Effector CD8-positive, alpha-beta T cell (primary cell): Measurements from ENCODE around the gene KIF1A.
A peak's percentile ranks its signal among the peaks of the same experiment; 100 is the strongest.

Experiments used
- DNase-seq: peaks from one replicate; lab custom pipeline; 2025; lab: John Stamatoyannopoulos, UW
- total RNA-seq, 4 experiments: gene quantifications; one replicate each; lab custom pipeline; 2026; lab: John Stamatoyannopoulos, UW

KIF1A gene
- 0 to 3.4 (median 2.2) reads per million in 4 experiments for total RNA-seq

- DNase-seq: no peak
These were observed at the start of gene KIF1A for GRCh38 chr2:240819858-240820606. Gene KIF1A (minus strand): TSS chr2:240820219. CDS start chr2:240797752, 22,467 bp downstream.

- no peak for DNase-seq
These were observed 49.3 kb upstream of the KIF1A start for GRCh38 chr2:240869109-240869955.

GRCh38 chr2:240868286-240869108 lies 48.5 kb upstream of the KIF1A start, which contains the start of gene AGXT:
Gene AGXT (plus strand): TSS chr2:240868824. CDS start chr2:240868866, 42 bp downstream.
- no peak for DNase-seq

- DNase-seq: no peak
These were observed 45.4 kb upstream of the KIF1A start for GRCh38 chr2:240865391-240865790.

- DNase-seq: no peak
These were observed 44.5 kb upstream of the KIF1A start for GRCh38 chr2:240864475-240864874.

GRCh38 chr2:240861547-240861946 lies 41.5 kb upstream of the KIF1A start:
- DNase-seq: no peak

- DNase-seq: no peak
These were observed 38.9 kb upstream of the KIF1A start for GRCh38 chr2:240858871-240859270.

- no peak for DNase-seq
These were observed 38.3 kb upstream of the KIF1A start for GRCh38 chr2:240858321-240858720.

GRCh38 chr2:240857039-240858008 lies 37.3 kb upstream of the KIF1A start:
- no peak for DNase-seq

GRCh38 chr2:240856151-240856980 lies 36.3 kb upstream of the KIF1A start:
- DNase-seq: no peak

- DNase-seq: no peak
These were observed 35.7 kb upstream of the KIF1A start for GRCh38 chr2:240855670-240856069.

GRCh38 chr2:240852671-240853314 lies 32.8 kb upstream of the KIF1A start:
- no peak for DNase-seq

GRCh38 chr2:240851078-240851991 lies 31.3 kb upstream of the KIF1A start:
- DNase-seq: peak; percentile 72

- no peak for DNase-seq
These were observed 30.7 kb upstream of the KIF1A start for GRCh38 chr2:240850756-240851077.

GRCh38 chr2:240850026-240850425 lies 30.0 kb upstream of the KIF1A start:
- DNase-seq: no peak

- no peak for DNase-seq
These were observed 29.1 kb upstream of the KIF1A start for GRCh38 chr2:240848900-240849680.

- no peak for DNase-seq
These were observed 27.8 kb upstream of the KIF1A start for GRCh38 chr2:240847817-240848216.
